WERI-Rb-1 (cell line): ENCODE results near the gene SCTR.

Experiments
- DNase-seq: peaks from one replicate; pipeline ENCODE4 v3.0.0-alpha.2; 2020
- H3K27ac ChIP-seq: fragments of 250-450 bp; sonication (Bioruptor Pico); 2 replicates; pipeline ENCODE4 v1.5.1; 2020; ENCODE audit warnings: mild to moderate bottlenecking, moderate library complexity
- H3K27me3 ChIP-seq: fragments of 250-450 bp; sonication (Bioruptor Pico); 2 replicates; pipeline ENCODE4 v1.5.1; 2021; ENCODE audit warnings: mild to moderate bottlenecking, low read depth, moderate library complexity; ENCODE audit not compliant: insufficient read depth, severe bottlenecking
- H3K36me3 ChIP-seq: fragments of 250-450 bp; sonication (Bioruptor Pico); 2 replicates; pipeline ENCODE4 v1.5.1; 2020; ENCODE audit warnings: mild to moderate bottlenecking, moderate library complexity
- H3K4me3 ChIP-seq: 2 replicates; pipeline ENCODE4 v1.5.1; 2011; ENCODE audit warnings: low read depth, mild to moderate bottlenecking, control low read depth, low read length
- H3K9me3 ChIP-seq: fragments of 250-450 bp; sonication (Bioruptor Pico); 2 replicates; pipeline ENCODE4 v1.5.1; 2021; ENCODE audit warnings: mild to moderate bottlenecking, moderate library complexity; ENCODE audit not compliant: severe bottlenecking
- CTCF ChIP-seq: IDR thresholded peaks from 2 replicates; pipeline ENCODE4 v1.5.1; 2011; ENCODE audit warnings: low read depth, mild to moderate bottlenecking, control low read depth, inconsistent platforms, low read length

SCTR gene

DNA sequence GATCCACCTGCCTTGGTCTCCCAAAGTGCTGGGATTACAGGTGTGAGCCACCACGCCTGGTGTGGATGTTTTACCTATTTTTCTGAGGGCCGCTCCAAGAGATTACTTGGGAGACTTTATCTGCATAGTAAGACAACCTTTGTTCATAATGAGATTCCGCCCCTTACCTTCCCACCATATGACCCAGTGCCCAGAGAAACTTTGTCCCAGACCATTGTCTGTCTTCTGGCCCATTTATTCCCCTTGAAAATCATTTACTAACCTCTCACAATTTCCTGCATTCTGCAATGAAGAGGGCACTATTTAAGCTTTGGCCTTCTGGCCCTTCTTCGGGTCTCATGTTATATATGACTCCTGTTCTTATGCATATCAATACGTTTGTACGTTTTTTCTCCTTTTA is 106.4 kb downstream of the SCTR start:
- no peak overlapping the region for H3K27ac ChIP-seq
- no peaks in the 10 kb centered on the region for H3K9me3 ChIP-seq
- H3K27me3 ChIP-seq, result no peaks in the 10 kb centered on the region
- H3K4me3 ChIP-seq, result no peak overlapping the region
- no peak for TF ChIP-seq CTCF
- DNase-seq, result no peak
- H3K36me3 ChIP-seq, result no peaks in the 10 kb centered on the region

DNA sequence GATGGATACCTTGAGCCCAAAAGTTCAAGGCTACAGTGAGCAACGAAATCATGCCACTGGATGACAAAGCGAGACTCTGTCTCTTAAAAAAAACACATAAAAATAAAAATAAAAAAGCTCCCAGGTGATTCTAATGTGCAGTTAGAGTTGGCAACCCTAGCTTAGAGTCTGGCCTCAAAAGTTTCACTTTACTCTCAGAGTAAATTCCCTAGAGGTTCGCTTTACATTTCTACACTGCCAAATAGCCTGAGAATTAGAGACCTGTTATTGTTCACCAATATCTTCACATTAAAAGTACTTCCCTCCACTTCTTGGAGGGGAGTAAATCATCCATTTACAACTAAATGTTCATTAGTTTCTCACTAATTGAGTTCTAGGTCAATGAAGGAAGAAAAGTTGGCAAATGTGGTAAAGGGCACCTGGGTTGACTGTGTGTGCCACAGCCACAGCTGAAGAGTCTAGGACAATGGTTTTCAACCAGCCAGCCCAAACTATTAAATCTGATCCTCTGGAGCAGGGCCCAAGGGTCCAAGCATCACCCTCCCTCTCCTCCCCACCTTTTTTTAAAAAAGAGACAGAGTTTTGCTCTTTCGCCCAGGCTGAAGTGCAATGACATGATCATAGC is 107.9 kb downstream of the SCTR start:
- no peak overlapping the region for H3K27ac ChIP-seq
- H3K36me3 ChIP-seq, result no peaks in the 10 kb centered on the region
- H3K27me3 ChIP-seq, result no peaks in the 10 kb centered on the region
- DNase-seq, result no peak
- no peak overlapping the region for H3K4me3 ChIP-seq
- no peak for TF ChIP-seq CTCF
- H3K9me3 ChIP-seq, result no peaks in the 10 kb centered on the region

DNA sequence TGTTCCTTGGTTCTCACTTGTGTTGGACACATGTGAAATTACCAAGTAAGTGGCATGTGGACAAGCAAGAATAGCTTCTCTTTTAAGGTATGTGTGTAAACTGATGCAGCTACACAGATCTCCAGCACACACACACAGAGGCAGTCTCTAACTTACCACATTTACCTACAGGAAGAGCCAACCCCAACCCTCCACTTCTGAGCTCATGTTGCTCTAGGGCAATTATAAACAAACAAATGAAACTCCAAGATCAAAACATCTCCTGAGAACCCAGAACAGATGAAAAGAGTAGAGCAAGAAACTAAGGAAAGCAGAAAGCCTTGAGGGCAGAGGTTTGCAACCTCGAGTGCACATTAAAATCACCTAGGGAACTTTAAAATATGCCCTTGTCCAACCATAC is 108.7 kb downstream of the SCTR start:
- Histone ChIP-seq H3K27ac (no peak overlapping the region), H3K27me3 (no peaks in the 10 kb centered on the region), H3K4me3 (no peak overlapping the region), H3K36me3 (no peaks in the 10 kb centered on the region), H3K9me3 (no peaks in the 10 kb centered on the region)
- TF ChIP-seq CTCF, result no peak
- no peak for DNase-seq

GRCh38 chr2:119414894-119415293 is 109.4 kb downstream of the SCTR start:
- H3K36me3 ChIP-seq, result no peaks in the 10 kb centered on the region
- DNase-seq, result no peak
- H3K27ac ChIP-seq, result no peak overlapping the region
- TF ChIP-seq CTCF, result no peak
- H3K9me3 ChIP-seq, result no peaks in the 10 kb centered on the region
- H3K4me3 ChIP-seq, result no peak overlapping the region
- no peaks in the 10 kb centered on the region for H3K27me3 ChIP-seq

GRCh38 chr2:119409506-119409905 is 114.8 kb downstream of the SCTR start:
- no peak for DNase-seq
- no peak for TF ChIP-seq CTCF

GRCh38 chr2:119408221-119408619 is 116.1 kb downstream of the SCTR start:
- no peak for TF ChIP-seq CTCF
- H3K9me3 ChIP-seq, result no peaks in the 10 kb centered on the region
- H3K27ac ChIP-seq, result no peak overlapping the region
- no peaks in the 10 kb centered on the region for H3K36me3 ChIP-seq
- no peak overlapping the region for H3K4me3 ChIP-seq
- no peak for DNase-seq
- no peaks in the 10 kb centered on the region for H3K27me3 ChIP-seq

More at GRCh38 chr2:119409506-119409905, 114.8 kb downstream of the SCTR start:
- H3K27me3 ChIP-seq, result no peaks in the 10 kb centered on the region
- no peak overlapping the region for H3K4me3 ChIP-seq
- H3K9me3 ChIP-seq, result no peaks in the 10 kb centered on the region
- no peak overlapping the region for H3K27ac ChIP-seq
- H3K36me3 ChIP-seq, result no peaks in the 10 kb centered on the region
